GM12801 (cell line): ENCODE results near the gene KCNK10.

Experiments used
- TF ChIP-seq, protein P1 (sequence below): IDR thresholded peaks from one replicate; pipeline ENCODE4 v1.5.1; 2011; ENCODE audit warnings: control low read depth; ENCODE audit not compliant: insufficient read length; ENCODE audit errors: extremely low read depth

The KCNK10 gene

DNA sequence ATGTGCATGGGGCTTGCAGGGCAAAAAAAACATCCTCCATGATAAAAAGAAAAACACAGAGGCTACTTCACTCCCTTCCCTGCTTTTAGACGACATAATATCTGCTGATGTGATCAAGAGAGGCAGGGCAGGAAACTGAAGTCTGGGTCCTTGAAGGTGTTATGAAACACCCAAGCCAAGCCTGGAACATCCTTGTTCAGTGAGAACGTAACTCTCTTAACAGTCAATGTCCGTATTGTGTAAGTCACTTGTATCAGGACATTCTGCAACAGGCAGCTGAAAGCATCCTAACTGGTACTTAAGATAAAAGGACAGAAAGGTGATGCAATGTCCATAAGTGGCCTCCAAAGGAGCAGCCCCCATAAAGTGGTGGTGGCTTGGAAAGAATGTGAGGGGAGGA is 20.0 kb downstream of the KCNK10 start:
- TF ChIP-seq, protein P1, sequence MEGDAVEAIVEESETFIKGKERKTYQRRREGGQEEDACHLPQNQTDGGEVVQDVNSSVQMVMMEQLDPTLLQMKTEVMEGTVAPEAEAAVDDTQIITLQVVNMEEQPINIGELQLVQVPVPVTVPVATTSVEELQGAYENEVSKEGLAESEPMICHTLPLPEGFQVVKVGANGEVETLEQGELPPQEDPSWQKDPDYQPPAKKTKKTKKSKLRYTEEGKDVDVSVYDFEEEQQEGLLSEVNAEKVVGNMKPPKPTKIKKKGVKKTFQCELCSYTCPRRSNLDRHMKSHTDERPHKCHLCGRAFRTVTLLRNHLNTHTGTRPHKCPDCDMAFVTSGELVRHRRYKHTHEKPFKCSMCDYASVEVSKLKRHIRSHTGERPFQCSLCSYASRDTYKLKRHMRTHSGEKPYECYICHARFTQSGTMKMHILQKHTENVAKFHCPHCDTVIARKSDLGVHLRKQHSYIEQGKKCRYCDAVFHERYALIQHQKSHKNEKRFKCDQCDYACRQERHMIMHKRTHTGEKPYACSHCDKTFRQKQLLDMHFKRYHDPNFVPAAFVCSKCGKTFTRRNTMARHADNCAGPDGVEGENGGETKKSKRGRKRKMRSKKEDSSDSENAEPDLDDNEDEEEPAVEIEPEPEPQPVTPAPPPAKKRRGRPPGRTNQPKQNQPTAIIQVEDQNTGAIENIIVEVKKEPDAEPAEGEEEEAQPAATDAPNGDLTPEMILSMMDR = no peak

- TF ChIP-seq, protein P1 = no peak
Measured at GRCh38 chr14:88301381-88301780, 21.7 kb downstream of the KCNK10 start.

GRCh38 chr14:88300817-88301216 is 22.3 kb downstream of the KCNK10 start:
- TF ChIP-seq, protein P1 = no peak

DNA sequence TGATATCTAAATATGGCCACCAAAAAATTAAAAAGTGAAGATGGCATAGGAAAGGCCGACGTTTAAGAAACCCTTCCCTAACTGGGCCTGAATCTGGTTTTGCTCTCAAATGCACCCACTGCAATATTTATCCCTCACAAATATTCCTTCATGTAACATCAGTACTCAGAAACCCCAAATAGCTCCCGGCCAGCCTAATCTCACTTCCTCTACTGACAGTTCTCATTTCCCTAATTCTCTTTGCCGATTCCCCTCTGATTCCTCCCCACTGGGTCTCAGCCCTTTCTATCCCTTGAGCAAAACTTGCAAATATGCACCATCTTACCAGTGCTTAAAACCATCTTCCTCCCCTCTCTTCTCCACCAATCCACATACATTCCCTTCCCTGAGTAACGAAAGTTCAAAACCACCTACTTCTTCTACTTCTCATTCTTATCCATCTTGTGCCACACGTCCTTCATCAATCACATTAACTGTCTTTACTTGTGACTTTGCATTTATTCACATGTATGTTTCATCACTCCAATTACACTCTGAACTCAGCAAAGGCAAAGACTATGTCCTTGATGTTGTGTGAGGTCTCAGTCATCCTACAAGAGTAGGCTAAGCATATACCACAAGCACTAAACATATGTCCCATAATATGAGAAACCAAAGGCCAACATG is 23.1 kb downstream of the KCNK10 start:
- TF ChIP-seq, protein P1 = no peak

- TF ChIP-seq, protein P1 = no peak
Measured at GRCh38 chr14:88297306-88297705, 25.8 kb downstream of the KCNK10 start.

DNA sequence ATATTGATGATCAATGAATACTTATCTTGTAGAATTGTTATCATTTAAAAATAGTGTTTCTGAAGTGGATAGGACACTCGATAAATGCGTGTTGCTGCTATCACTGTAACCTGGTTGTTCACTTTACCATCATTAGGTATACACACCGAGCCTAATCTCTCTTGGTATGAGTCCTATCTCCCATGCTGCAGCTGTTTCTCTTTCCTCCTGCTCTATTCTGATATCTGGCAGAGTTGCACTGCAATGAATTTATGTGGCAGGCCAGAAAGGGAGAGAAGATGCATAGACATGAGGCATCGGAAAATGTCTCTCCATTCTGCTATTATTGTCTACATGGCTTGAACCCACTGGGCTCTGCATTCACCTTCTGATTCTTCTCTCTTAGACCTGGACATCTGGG is 26.7 kb downstream of the KCNK10 start:
- TF ChIP-seq, protein P1 = no peak

GRCh38 chr14:88289996-88290395 is 33.1 kb downstream of the KCNK10 start:
- TF ChIP-seq, protein P1 = no peak
